NCI-H510A (cell line): Measurements from ENCODE around the gene LAMA3.

Source experiments
- DNase-seq: peaks from one replicate; lab custom pipeline; 2025; lab: John Stamatoyannopoulos, UW

LAMA3 gene

DNA sequence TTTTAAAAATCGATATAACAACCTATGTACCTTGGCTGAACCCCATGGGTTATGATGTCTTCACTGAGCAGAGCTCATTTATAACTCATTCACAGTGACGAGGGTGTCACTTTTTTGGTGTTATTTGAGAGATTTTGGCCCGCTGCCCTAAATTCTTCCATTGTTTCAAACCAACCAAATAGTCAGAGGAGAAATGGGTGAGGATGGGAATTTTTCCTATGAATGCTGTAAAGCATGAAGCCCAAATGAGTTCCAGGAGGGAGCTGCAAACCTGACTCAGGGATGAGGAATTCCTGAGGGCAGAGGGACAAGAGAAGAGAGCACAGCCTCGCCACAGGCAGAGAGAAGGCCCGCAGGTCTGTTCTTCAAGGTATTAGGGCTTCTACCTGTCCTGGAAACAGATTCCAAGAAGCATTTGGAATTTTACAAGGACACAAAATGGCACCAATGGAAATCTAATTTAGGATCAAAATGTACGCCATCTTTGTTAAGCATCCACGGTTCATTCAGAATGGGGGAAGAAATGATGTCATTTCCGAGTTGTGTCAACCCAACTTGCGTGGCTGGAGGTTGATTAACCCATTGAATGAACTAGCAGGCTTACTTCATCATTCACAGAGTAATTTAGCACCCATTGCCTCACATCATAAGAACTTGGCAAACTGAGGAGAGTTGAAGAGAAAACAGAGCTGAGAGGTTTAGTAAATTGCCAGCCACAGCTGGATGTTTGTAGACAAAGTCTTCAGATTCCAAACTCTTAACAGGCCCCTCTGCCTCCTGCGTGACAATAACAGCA, 133.5 kb downstream of the LAMA3 start:
- DNase-seq = no peak

DNA sequence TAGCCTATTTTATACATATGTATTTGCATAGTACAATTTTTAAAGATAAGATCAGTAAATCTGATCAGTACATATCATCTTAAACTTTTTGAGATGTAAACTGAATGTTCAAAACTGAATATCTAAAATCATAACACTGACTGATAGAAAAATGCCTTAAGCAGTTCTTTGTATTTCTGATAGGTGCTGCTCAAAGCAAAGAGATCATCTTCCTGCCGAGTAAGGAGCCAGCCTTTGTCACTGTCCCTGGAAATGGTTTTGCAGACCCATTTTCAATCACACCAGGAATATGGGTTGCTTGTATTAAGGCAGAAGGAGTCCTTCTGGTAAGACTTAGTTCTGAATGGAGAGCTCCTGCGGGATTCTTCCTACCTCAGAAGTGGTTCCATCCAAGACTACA, 135.0 kb downstream of the LAMA3 start:
- no peak for DNase-seq

DNA sequence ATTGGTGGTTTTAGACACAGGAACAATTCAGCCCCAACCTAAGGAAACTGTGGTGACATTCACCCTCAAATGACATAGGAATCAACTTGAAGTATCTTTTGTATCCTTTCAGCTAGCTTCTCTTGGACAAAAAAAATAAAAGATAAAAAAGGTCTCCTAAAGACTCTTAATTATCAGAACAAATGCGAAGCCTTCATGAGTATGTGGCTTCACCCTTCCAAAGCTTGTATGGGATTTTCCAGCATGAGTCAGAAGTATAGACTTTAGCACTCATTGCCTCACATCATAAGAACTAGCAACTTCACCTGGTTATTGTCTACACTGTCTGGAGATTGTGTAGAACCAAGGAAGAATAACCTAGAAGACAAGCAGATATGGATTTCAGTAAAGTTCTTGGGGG, 135.4 kb downstream of the LAMA3 start:
- DNase-seq = no peak

DNA sequence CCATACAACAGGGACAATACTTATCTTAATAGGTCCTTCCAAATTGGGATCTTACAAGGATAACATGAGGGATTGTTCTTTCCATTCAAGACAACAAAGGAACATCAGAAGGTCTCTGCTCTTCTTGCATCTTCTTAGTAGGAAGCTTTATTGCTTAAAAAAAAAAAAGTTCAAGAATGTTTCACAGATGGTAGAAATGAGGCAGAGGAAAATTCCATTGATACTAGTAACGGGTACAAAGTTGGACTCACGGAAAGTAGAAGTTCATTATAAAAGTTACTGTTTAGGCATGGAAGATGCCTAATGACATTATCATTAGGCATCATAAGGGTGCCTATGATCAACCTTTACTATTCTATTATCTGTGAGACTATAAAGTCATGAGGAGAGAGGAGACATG, 136.2 kb downstream of the LAMA3 start:
- no peak for DNase-seq

DNA sequence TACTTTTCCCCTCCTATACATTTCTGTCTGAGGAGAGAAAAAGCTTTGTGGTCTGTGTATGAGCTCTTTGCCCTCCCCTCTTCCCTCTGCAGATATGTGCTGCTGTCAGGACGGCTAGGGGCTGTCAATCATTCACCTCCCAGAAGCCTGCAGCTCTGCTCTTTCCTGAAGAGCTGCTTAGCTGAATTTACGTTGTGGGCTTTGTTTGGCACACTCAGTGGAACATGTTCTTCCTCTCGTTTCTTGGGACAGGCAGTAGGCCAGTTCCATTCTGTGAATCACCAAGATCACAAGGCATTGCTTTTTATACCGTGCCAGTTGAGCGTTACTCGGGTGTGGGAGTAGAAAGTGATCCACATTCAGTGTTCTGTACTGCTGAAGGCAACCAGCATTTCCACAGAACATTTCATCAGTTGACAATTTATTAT, 136.7 kb downstream of the LAMA3 start:
- DNase-seq = no peak

DNA sequence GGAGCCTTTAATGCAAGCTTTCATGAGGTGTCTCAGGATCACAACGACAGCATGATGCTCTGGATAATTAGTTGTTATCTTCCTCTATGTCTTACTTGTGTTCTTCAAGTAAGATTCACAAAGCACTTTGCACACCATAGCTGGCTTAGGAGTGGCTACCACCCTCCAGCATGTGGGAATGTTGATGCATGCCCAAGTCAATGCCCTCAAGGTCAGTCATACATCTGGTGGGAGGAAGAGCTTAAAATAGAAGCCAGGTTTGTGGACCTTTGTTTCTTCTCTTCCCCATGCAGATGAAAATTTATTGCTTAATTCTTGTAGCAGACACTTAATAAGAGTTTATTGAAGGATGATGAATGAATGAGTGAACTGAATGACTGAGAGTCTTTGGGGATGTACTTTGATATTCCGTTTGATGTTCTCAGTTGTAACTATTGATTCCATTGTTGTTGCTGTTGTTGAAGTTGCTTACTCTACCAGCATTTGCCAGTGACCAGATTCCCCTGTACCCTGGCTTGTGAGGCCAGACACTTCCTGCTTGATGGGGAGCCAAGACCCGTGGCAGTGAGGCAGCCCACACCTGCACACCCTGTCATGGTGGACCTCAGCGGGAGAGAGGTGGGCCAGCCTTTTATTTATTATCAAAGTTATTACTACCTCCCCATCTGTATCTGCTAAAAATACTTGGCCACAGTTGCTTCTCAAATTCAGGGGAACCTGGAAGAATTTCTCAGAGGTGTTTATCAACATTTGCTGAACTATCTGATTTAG, 137.8 kb downstream of the LAMA3 start:
- DNase-seq = no peak

DNA sequence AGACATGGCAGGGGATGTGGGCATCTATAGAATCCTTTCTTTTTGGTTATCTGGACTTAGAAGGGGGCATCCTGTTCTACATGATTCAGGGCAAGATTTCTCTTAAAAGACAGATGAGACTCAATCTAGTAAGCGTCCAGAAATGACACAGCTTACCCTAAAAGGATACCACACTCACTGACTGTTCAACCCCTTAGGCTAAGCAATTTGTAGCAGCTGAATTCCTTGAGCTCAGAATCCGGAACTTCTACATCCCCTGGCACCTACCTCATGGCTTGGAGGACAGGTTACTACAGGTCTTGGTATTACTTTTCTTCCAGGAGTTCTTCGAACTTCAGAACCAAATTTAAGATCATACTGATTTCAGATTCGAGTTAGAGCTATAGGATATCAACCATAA, 138.4 kb downstream of the LAMA3 start:
- DNase-seq = no peak

DNA sequence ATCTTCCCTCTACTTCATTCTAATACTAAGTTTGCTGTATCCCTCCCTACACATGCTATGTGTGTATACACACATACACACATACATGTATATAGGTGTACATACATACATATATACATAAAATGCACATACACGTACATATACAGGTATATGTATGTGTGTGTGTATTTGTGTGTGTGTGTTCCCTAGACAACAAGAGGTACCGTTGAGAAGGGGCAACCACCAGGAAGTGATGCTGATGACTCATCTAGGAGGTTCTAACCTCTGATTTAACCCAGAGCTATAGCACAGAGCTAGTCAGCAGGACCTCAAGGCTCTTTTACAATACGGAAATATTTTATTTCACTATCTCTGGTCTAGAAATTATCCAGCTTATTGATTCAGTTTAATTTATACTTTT, 139.2 kb downstream of the LAMA3 start:
- DNase-seq = no peak

DNA sequence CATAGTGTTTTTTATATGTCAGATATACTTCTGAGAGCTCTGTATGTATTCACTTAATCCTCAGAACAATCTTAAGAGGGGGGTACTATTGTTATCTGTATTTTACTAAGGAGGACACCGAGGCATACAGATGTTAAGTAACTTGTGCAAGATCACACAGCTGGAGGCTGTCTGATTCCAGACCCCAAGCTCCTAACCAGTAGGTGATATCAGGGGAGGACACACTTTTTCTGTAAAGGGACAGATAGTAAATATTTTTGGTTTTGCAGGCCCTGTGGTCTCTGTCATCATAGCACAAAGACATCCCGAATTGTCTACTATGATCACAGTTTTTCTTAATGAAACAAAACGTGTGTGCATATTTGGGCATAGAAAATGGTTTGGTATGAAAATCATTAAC, 143.7 kb downstream of the LAMA3 start:
- no peak for DNase-seq

DNA sequence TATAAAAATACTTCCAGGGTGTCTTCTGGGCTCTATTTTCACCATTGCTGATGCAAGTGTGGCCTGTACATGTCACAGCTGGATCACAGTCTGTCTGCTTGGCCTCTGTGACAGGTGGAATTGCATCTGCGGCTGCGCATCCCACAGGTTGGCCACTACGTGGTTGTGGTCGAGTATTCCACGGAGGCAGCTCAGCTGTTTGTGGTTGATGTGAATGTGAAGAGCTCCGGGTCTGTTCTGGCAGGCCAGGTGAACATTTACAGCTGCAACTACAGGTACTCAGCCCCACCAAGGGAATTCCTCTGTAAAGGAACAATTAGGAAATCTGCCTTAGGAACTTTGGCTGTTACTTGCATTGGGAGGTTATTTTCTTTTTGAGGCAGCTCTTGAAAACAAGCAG, 144.5 kb downstream of the LAMA3 start:
- no peak for DNase-seq

DNA sequence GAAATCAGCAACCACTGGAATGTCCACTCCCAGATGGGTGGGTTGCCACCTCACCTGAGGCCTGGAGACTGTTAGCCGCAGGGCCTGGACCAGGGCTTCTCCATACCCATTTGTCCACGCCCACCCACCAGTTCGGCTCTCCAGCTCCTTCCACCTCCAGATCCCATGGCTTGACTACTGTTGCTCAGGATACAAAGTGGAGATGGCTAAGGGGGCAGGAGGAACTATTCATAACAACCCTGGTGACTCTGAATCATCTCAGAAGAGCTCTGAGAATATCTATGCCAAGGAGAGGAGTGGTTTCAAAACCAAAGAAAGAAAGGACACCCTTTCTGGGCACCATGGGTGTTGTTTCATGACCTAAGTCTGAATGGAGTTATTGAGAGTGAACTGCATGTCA, 145.8 kb downstream of the LAMA3 start:
- no peak for DNase-seq

DNA sequence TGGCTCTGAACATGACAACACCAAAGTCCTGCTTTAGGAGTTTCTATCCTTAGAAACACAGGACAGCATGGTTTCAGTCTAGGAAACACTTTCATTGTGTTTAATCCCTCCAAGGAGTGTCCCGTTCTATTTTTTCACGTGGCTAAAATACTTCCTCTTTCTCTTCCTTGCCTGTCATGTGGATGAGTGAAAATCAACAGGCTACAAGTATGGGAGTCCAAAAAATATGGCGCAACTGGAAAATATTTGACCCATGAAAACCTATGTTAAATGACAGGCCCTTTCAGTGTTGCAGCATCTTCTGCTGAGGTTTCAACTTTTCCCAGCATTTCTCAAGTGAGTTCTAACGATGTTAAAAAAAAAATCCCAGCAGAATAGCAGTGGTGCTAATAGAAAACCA, 146.3 kb downstream of the LAMA3 start:
- no peak for DNase-seq

DNA sequence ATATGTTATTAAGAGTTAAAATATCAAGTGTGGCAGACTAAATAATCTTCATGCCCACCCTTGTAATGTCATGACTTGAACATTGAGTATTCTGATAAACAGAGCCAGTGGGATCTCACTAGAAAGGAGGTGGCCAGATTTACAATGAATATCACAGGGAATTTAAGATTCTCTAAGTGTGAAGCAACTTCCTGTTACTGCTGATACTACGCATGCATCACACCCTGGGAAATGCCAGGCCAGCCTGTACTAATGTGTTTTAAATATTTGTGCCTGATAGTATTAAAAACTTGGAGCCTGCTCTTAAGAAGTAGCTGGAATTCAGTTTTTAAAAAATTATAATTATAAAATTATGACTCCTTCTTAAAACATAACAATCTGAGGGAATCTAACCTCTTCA, 148.3 kb downstream of the LAMA3 start:
- DNase-seq = no peak

DNA sequence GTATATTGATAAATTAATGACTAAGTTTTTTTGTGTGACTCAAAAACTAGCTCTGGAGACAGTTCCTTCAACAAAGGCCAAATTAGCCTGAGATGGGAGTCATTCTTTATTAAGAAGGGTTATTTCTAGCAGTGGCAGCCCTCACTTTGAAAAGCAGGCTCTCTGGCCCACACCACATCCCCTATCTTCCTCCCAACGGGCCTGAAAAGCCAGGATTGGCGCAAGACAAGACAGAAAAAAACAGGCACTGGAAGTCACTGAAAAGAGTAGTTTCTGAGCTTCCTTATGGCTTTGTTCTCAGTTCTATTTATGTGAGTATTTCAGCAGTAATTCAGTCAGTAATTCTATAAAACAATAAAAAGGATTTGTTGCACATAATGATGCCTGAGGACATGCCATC, 149.0 kb downstream of the LAMA3 start:
- no peak for DNase-seq

DNA sequence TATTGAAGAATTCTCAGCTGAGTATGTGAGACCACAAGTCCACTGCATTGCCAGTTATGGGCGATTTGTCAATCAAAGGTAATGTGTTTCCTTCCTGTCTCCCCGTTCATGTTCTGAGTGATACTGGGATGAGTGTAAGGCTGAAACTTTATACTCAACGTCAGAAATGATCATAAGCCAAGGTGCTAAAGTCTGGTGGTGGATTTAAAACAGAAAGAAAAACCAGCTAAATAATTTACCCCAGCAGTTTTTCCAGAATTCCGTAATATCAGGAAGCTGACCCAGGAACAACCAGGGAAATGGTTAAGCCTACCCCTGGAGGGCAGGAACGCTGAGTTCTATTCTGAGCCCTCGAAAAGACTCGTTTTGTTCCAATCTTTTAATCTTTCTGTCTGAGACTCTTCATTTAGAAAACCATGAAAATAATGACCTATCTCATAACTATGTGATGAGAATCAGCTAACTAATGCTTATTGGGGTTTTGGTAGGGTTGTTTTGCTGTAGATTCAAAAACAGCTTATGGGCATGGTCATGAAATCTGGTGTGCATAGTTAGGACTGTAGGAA, 149.6 kb downstream of the LAMA3 start:
- no peak for DNase-seq

DNA sequence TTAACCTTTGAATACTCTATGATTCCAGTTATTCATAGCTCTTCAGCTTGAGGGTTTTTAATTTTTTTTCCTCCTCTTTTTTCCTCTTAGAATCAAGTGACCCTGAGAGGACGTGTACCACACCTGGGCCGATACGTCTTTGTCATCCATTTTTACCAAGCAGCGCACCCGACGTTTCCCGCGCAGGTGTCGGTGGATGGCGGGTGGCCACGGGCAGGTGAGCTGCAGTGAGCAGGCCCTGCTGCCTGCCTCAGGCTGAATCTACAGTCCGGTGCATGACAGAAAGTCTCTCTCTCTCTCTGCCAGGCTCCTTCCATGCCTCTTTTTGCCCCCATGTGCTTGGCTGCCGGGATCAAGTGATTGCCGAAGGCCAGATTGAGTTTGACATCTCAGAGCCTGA, 153.1 kb downstream of the LAMA3 start:
- DNase-seq = no peak

DNA sequence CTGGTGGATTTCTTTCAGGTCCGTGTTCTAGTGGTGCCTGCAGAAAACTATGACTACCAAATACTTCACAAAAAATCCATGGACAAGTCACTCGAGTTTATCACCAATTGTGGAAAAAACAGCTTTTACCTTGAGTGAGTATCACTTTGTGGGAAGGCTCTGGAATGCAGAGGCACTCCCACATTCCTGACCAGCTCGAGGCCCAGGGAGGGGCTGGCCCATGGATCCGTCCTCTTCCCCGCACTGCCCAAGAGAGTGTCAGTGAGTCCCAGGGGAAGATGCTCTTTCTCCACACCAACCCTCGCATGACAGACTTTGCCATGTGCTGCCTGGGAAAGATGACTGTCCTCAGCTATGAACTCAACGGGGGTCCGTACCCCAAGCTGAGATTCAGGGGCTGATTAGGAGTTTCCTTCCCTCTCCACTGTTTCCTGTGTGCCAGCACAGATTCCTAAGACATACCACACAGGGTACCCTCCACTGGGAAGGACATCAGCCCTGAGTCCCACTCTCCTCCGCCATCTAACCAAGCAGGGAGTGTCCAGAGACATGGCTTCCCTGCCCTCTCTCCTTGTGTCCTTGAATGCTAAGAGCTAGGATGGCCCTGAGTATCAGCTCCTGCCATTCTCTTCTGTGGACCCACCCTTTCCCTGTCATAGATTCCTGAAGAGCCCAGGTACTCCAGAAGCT, 155.9 kb downstream of the LAMA3 start:
- no peak for DNase-seq

DNA sequence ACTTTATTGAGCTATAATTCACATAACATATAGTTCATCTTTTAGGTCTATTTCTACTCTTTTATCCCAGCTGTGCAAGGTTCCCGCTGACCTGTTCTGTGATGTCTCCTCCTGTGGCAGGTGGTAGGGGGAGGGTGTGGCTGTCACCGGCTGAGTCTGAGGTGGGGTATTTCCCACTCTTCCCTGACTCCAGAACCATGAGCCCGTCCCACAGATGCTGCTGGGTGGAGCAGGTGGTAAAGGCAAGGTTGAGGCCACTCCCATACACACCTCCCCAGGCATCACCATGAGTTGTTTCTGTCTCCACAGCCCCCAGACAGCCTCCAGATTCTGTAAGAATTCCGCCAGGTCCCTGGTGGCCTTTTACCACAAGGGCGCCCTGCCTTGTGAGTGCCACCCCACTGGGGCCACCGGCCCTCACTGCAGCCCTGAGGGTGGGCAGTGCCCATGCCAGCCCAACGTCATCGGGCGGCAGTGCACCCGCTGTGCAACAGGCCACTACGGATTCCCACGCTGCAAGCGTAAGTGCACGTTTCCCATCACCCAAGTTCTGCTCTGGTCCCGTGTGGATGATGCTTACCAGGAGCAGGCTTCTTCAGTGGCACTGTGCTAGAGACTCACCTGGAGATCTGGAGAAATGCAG, 156.9 kb downstream of the LAMA3 start:
- DNase-seq = no peak

DNA sequence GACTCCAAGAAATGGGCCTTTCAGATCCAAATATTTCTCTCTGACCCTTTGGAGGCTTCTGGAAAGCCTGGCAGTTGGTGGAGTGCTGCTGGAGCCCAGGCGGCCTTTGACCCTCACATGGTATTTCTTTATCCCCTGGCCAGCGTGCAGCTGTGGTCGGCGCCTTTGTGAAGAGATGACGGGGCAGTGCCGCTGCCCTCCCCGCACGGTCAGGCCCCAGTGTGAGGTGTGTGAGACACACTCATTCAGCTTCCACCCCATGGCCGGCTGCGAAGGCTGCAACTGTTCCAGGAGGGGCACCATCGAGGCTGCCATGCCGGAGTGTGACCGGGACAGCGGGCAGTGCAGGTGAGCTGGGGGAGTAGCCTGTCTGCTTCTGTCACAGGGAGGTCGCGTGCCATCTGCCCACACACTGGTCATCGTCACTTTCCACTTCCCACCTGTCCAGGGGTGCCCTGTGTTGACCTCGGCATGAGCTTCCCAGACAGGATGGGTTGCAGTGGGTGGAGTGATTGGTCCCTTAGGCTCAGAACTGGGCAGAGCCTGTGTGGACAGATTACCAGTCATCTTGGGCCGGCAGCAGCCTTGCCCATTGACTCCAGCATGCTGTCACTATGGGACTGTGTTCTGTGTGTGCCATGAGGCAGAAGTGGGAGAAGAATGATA, 158.2 kb downstream of the LAMA3 start:
- DNase-seq = no peak

DNA sequence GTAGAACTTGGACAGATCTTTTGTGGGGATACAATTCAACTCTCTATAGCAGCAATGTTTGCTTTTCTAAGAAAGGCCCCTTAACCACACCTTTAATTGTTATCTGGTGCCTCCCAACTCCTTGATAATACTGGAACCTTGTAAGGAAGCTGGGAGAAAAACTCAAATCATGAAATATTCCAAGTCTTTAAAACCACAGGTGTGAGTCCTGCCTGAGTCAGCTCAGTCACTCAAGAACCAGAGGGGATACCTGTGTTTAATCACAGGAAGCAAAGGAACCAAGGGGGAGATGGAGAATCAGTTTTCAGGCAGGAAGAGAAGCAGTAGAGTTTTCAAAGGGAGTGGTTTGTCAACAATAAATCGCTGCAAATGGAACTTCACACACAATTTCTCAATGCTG, 159.9 kb downstream of the LAMA3 start:
- DNase-seq = no peak

DNA sequence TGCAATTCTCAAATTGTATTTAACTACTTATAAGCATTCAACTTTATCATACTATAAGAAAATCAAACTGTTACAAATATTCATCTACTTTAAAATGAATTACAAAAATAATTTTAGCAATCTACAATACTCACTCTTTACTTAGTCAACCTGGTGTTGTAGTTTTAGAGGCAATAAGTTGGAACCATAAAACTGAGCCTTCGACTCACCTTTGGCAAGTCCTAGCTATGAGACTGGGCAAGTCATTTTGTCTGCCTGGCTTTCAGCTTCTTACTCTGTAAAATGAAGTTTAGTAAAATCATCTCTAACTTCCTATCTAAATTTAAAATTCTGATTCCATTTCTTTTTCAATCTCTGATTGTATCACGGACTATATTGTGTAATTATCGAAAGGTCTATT, 161.0 kb downstream of the LAMA3 start:
- no peak for DNase-seq
